ENCODE data around the gene WDR44.
"Not testable (repeated sequence)": the region's sequence is repeated elsewhere in the genome, so short reads cannot be mapped to it uniquely, and the experiment has no call there.

Gene WDR44

DNA sequence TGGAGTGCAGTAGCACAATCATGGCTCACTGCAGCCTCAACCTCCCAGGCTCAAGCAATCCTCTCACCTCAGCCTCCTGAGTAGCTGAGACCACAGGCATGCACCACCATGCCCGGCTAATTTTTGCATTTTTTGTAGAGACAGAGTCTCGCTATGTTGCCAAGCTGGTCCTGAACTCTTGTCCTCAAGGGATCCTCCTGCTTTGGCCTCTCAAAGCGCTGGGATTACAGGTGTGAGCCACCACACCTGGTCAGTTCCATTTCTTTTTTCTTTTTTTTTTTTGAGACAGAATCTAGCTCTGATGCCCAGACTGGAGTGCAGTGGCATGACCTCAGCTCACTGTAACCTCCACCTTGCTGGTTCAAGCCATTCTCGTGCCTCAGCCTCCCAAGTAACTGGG, 136.5 kb downstream of the WDR44 start:
- not testable (repeated sequence) for H3K4me1 ChIP-seq (ENCODE audit: control insufficient read depth in 1 of 2, insufficient read depth in 2 of 2, low read length in 2 of 2); H3K36me3 ChIP-seq (ENCODE audit: control insufficient read depth in 1 of 2, insufficient read depth in 2 of 2, low read length in 2 of 2); H3K4me3 ChIP-seq (ENCODE audit: low read depth in 1 of 2, low read length in 2 of 2); H3K27me3 ChIP-seq (ENCODE audit: low read depth, low read length); H3K9me3 ChIP-seq (ENCODE audit: control insufficient read depth in 1 of 2, low read length in 2 of 2); H3K27ac ChIP-seq (ENCODE audit: low read length)

DNA sequence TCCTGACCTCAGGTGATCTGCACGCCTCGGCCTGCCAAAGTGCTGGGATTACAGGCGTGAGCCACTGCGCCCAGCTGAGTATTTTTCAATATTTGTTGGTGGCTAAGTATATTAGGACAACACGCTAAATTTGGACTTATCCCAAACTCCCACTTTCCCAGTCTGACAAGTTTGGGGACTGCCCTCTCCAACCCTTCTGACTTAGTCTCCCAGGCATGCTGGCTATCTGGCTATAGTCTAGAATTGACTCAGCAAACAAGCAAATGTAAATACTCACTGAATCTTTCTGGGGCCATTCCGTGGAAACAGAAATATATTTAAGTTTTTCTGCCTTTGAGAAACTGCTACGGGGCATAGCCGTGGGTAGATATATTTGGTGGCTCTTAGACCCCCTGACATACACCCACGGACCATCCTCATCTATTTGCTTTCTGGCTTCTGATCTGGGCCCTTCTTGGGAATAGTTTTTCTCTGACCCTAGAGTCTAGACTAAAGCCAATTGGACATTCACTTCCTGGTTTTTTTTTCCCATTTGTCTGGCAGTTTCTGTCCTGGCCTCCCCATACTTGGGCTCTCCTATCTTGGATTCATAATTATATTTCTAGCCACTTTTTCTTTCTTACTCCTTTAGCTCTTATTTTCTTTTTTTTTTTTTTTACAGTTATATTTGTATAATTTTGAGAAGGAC, 138.5 kb downstream of the WDR44 start:
- Histone ChIP-seq H3K9me3 (ENCODE audit: control insufficient read depth in 1 of 2, low read length in 2 of 2) (no peaks in the 10 kb centered on the region), H3K27ac (ENCODE audit: low read length) (no peak overlapping the region), H3K4me1 (ENCODE audit: control insufficient read depth in 1 of 2, insufficient read depth in 2 of 2, low read length in 2 of 2) (no peaks in the 10 kb centered on the region), H3K4me3 (ENCODE audit: low read depth in 1 of 2, low read length in 2 of 2) (no peak overlapping the region), H3K36me3 (ENCODE audit: control insufficient read depth in 1 of 2, insufficient read depth in 2 of 2, low read length in 2 of 2) (no peaks in the 10 kb centered on the region), H3K27me3 (ENCODE audit: low read depth, low read length) (no peaks in the 10 kb centered on the region)

DNA sequence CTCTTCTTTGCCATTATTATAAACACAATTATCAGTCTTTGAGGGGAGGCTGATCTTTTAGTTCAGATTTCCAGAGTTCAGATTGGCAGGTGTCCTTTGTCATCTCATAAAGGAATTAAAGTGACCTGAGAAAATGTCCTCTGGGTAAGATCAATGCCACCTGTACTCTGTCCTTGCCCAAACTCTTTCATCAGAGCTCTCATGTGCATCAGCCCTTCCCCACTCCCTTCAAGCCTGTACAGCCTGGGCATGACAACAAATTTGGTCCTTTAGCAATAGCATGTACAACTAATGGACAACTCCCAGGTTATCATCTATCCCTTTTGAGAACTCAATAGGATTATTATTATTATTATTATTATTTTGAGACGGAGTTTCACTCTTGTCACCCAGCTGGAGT, 140.8 kb downstream of the WDR44 start:
- H3K36me3 ChIP-seq (ENCODE audit: control insufficient read depth in 1 of 2, insufficient read depth in 2 of 2, low read length in 2 of 2); H3K27ac ChIP-seq (ENCODE audit: low read length); H3K4me1 ChIP-seq (ENCODE audit: control insufficient read depth in 1 of 2, insufficient read depth in 2 of 2, low read length in 2 of 2); H3K4me3 ChIP-seq (ENCODE audit: low read depth in 1 of 2, low read length in 2 of 2); H3K27me3 ChIP-seq (ENCODE audit: low read depth, low read length); H3K9me3 ChIP-seq (ENCODE audit: control insufficient read depth in 1 of 2, low read length in 2 of 2): not testable (repeated sequence)

GRCh38 chrX:118493016-118493415, 147.1 kb downstream of the WDR44 start:
- Histone ChIP-seq H3K4me1 (ENCODE audit: control insufficient read depth in 1 of 2, insufficient read depth in 2 of 2, low read length in 2 of 2) (no peaks in the 10 kb centered on the region), H3K4me3 (ENCODE audit: low read depth in 1 of 2, low read length in 2 of 2) (no peak overlapping the region), H3K27ac (ENCODE audit: low read length) (no peak overlapping the region), H3K36me3 (ENCODE audit: control insufficient read depth in 1 of 2, insufficient read depth in 2 of 2, low read length in 2 of 2) (no peaks in the 10 kb centered on the region), H3K27me3 (ENCODE audit: low read depth, low read length) (no peaks in the 10 kb centered on the region), H3K9me3 (ENCODE audit: control insufficient read depth in 1 of 2, low read length in 2 of 2) (no peaks in the 10 kb centered on the region)

- no peak overlapping the region for H3K27ac ChIP-seq (ENCODE audit: low read length)
- H3K27me3 ChIP-seq (ENCODE audit: low read depth, low read length), result no peaks in the 10 kb centered on the region
- no peak overlapping the region for H3K4me3 ChIP-seq (ENCODE audit: low read depth in 1 of 2, low read length in 2 of 2)
- no peaks in the 10 kb centered on the region for H3K36me3 ChIP-seq (ENCODE audit: control insufficient read depth in 1 of 2, insufficient read depth in 2 of 2, low read length in 2 of 2)
- no peaks in the 10 kb centered on the region for H3K9me3 ChIP-seq (ENCODE audit: control insufficient read depth in 1 of 2, low read length in 2 of 2)
- peaks cover 0 to 7% of the 10 kb centered on the region in 2 donors for H3K4me1 ChIP-seq (ENCODE audit: control insufficient read depth in 1 of 2, insufficient read depth in 2 of 2, low read length in 2 of 2)
Measured at GRCh38 chrX:118493653-118494297, 147.9 kb downstream of the WDR44 start.

- no peaks in the 10 kb centered on the region for H3K27me3 ChIP-seq (ENCODE audit: low read depth, low read length)
- no peaks in the 10 kb centered on the region for H3K9me3 ChIP-seq (ENCODE audit: control insufficient read depth in 1 of 2, low read length in 2 of 2)
- peak within 1 kb of the TSS; percentile 75 to 77 for H3K4me3 ChIP-seq (ENCODE audit: low read depth in 1 of 2, low read length in 2 of 2)
- peaks cover 0 to 7% of the 10 kb centered on the region in 2 donors for H3K4me1 ChIP-seq (ENCODE audit: control insufficient read depth in 1 of 2, insufficient read depth in 2 of 2, low read length in 2 of 2)
- no peaks in the 10 kb centered on the region for H3K36me3 ChIP-seq (ENCODE audit: control insufficient read depth in 1 of 2, insufficient read depth in 2 of 2, low read length in 2 of 2)
- peak within 1 kb of the TSS; percentile 19 for H3K27ac ChIP-seq (ENCODE audit: low read length)
Measured at GRCh38 chrX:118495061-118495921, 149.4 kb downstream of the WDR44 start, which contains the start of gene DOCK11. Gene DOCK11 (plus strand): TSS chrX:118495815. CDS start chrX:118495972, 157 bp downstream.

GRCh38 chrX:118495958-118496762, 150.3 kb downstream of the WDR44 start:
- no peaks in the 10 kb centered on the region for H3K9me3 ChIP-seq (ENCODE audit: control insufficient read depth in 1 of 2, low read length in 2 of 2)
- H3K27me3 ChIP-seq (ENCODE audit: low read depth, low read length), result no peaks in the 10 kb centered on the region
- H3K36me3 ChIP-seq (ENCODE audit: control insufficient read depth in 1 of 2, insufficient read depth in 2 of 2, low read length in 2 of 2), result no peaks in the 10 kb centered on the region
- peaks cover 0 to 7% of the 10 kb centered on the region in 2 donors for H3K4me1 ChIP-seq (ENCODE audit: control insufficient read depth in 1 of 2, insufficient read depth in 2 of 2, low read length in 2 of 2)
- H3K4me3 ChIP-seq (ENCODE audit: low read depth in 1 of 2, low read length in 2 of 2), result peak overlapping the region; percentile 75 to 77
- H3K27ac ChIP-seq (ENCODE audit: low read length), result peak overlapping the region; percentile 19

DNA sequence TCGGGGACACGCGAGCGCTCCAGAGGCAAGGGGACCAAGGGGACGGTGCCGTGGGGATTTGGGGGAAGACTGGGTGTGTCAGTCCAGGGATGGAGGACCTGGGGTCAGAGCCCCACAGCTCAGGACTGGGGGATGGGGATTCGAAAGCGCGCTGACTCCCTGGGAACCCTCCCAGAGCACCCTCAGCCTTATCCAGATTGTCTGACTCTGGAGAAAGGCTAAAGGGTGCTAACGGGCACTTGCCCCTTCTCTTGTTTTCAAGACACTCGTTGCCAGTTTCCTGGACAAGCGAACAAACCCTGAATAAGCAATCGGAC, 150.8 kb downstream of the WDR44 start:
- peak overlapping the region; percentile 75 to 77 for H3K4me3 ChIP-seq (ENCODE audit: low read depth in 1 of 2, low read length in 2 of 2)
- H3K4me1 ChIP-seq (ENCODE audit: control insufficient read depth in 1 of 2, insufficient read depth in 2 of 2, low read length in 2 of 2), result peaks cover 0 to 8% of the 10 kb centered on the region in 2 donors
- H3K27me3 ChIP-seq (ENCODE audit: low read depth, low read length), result no peaks in the 10 kb centered on the region
- H3K27ac ChIP-seq (ENCODE audit: low read length), result peak overlapping the region; percentile 19
- no peaks in the 10 kb centered on the region for H3K36me3 ChIP-seq (ENCODE audit: control insufficient read depth in 1 of 2, insufficient read depth in 2 of 2, low read length in 2 of 2)
- H3K9me3 ChIP-seq (ENCODE audit: control insufficient read depth in 1 of 2, low read length in 2 of 2), result no peaks in the 10 kb centered on the region

- peak overlapping the region; percentile 19 for H3K27ac ChIP-seq (ENCODE audit: low read length)
- H3K36me3 ChIP-seq (ENCODE audit: control insufficient read depth in 1 of 2, insufficient read depth in 2 of 2, low read length in 2 of 2), result no peaks in the 10 kb centered on the region
- no peaks in the 10 kb centered on the region for H3K27me3 ChIP-seq (ENCODE audit: low read depth, low read length)
- H3K4me3 ChIP-seq (ENCODE audit: low read depth in 1 of 2, low read length in 2 of 2), result peak overlapping the region; percentile 75 to 77
- H3K9me3 ChIP-seq (ENCODE audit: control insufficient read depth in 1 of 2, low read length in 2 of 2), result no peaks in the 10 kb centered on the region
- peaks cover 0 to 14% of the 10 kb centered on the region in 2 donors for H3K4me1 ChIP-seq (ENCODE audit: control insufficient read depth in 1 of 2, insufficient read depth in 2 of 2, low read length in 2 of 2)
Measured at GRCh38 chrX:118497180-118497818, 151.4 kb downstream of the WDR44 start.

DNA sequence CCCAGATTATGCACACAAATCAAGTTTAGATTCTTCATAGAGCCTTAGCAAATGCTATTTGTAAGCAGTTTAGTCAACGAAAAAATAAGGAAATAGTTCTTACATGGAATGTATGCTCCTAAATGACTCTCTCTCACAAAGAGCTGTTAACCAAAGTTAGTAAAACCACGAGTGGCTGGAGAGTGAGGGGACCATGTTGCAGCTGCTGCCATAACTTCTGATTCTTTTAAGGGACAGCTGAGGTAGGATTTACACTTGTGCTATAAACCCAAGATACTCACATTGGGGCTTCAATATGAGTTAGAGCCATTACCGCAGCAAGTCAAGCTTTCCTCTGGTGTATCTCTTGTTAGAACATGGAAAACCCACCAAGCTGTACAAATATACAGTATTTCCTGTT, 152.4 kb downstream of the WDR44 start:
- Histone ChIP-seq H3K27me3 (ENCODE audit: low read depth, low read length) (no peaks in the 10 kb centered on the region), H3K4me1 (ENCODE audit: control insufficient read depth in 1 of 2, insufficient read depth in 2 of 2, low read length in 2 of 2) (peaks cover 0 to 15% of the 10 kb centered on the region in 2 donors), H3K4me3 (ENCODE audit: low read depth in 1 of 2, low read length in 2 of 2) (no peak overlapping the region), H3K27ac (ENCODE audit: low read length) (no peak overlapping the region), H3K9me3 (ENCODE audit: control insufficient read depth in 1 of 2, low read length in 2 of 2) (no peaks in the 10 kb centered on the region), H3K36me3 (ENCODE audit: control insufficient read depth in 1 of 2, insufficient read depth in 2 of 2, low read length in 2 of 2) (no peaks in the 10 kb centered on the region)
